ENCODE measurements around the gene MYO1G. TPM values are rescaled to one million over a fixed set of nuclear protein-coding genes. Genes with fewer than 3 reads are reported as not detected.

The MYO1G gene
- total RNA-seq, 1 donor from 2014 or later, result 154 TPM

DNA sequence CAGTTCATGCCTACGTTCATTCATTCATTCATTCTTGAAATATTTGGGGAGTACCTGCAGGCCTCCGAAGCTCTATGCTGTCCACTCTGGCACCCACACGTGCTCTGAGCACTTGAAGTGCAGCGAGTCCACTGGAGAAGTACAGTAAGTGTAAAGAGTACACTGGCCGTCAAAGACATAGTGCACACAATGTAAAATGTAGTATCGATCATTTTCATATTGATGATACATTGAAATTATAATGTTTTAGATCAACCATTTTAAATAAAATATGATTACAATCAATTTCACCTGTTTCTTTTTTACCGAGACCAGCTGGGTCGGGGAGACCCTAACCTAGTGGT, 56.5 kb downstream of the MYO1G start:
- Mint-ChIP-seq H3K27ac (no peak overlapping the region), H3K9me3 (no peaks in the 10 kb centered on the region), H3K4me1 (peaks cover 3% of the 10 kb centered on the region), H3K27me3 (no peaks in the 10 kb centered on the region), H3K36me3 (ENCODE audit: low read depth) (no peaks in the 10 kb centered on the region), H3K4me3 (no peak overlapping the region)
- no peak for DNase-seq
- TF ChIP-seq, protein P1, sequence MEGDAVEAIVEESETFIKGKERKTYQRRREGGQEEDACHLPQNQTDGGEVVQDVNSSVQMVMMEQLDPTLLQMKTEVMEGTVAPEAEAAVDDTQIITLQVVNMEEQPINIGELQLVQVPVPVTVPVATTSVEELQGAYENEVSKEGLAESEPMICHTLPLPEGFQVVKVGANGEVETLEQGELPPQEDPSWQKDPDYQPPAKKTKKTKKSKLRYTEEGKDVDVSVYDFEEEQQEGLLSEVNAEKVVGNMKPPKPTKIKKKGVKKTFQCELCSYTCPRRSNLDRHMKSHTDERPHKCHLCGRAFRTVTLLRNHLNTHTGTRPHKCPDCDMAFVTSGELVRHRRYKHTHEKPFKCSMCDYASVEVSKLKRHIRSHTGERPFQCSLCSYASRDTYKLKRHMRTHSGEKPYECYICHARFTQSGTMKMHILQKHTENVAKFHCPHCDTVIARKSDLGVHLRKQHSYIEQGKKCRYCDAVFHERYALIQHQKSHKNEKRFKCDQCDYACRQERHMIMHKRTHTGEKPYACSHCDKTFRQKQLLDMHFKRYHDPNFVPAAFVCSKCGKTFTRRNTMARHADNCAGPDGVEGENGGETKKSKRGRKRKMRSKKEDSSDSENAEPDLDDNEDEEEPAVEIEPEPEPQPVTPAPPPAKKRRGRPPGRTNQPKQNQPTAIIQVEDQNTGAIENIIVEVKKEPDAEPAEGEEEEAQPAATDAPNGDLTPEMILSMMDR (IDR thresholded peaks at IDR 0.05), result no peak
- intact Hi-C loops (cut with micrococcal nuclease), result loop anchor here (1.0 to 2.0 kb wide), 6 partner anchors 38 to 681 kb away; partner anchors contain the start of genes PPIA and PURB
- CTCF ChIA-PET, result interaction anchor here (0.7 to 4.8 kb wide), 8 partner anchors 41 to 345 kb away, joined by 3 to 23 read pairs (median 4); partner anchors contain the start of gene H2AZ2
- peak; percentile 27 for ATAC-seq (ENCODE audit: low read depth)
- POLR2A ChIA-PET, result interaction anchor here (0.6 kb wide), 2 partner anchors 64 to 73 kb away, joined by 3 read pairs; no protein-coding TSS in a partner anchor

DNA sequence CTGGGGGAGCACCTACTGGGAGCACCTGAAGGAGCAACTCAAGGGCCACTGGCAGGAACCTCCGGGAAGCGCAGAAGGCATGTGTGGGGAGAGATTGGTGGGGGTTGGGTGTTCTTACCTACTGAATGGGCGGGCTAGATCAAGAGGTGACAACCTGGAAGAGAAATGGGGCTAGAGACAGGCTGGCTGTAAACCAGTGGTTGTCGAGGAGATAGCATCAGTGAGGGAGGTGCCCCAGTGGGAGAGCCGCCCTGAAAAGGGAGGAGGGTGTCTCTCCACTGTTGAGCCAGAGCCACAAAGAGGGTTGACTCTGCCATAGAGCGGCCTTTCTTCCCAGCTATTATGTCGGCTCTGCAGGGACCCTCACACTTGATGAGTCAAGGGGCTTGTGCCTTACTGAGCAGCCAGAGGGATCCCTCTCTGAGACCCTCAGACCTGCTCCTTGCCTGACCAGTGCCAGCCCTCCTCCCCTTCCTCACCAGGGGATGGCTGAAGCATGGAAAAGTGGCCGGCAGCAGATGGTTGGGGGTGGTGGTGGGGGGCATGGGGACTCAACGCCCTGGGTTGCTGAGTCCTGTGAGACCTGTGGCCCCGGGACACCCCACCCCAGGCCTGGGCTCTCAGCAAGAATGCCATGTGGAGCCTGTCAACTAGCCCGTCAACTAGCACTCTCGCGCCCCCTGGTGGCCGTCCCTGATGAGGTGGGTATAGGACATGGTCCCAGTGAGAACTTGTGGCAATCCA, 57.0 kb downstream of the MYO1G start:
- ATAC-seq (ENCODE audit: low read depth) (peak; percentile 98), DNase-seq (peak; percentile 89)
- Mint-ChIP-seq H3K9me3 (no peaks in the 10 kb centered on the region), H3K4me3 (no peak overlapping the region), H3K4me1 (peaks cover 3% of the 10 kb centered on the region), H3K36me3 (ENCODE audit: low read depth) (no peaks in the 10 kb centered on the region), H3K27me3 (no peaks in the 10 kb centered on the region), H3K27ac (no peak overlapping the region)
- POLR2A ChIA-PET, result interaction anchor here (0.6 kb wide), 1 partner anchor 64 kb away, joined by 3 read pairs; no protein-coding TSS in a partner anchor
- CTCF ChIA-PET, result interaction anchor here (1.0 to 4.8 kb wide), 10 partner anchors 40 to 345 kb away, joined by 3 to 37 read pairs (median 4); partner anchors contain the start of gene H2AZ2
- TF ChIP-seq, protein P1 (IDR thresholded peaks at IDR 0.05), result no peak
- intact Hi-C loops (cut with micrococcal nuclease), result loop anchor here (1.0 to 2.0 kb wide), 6 partner anchors 37 to 680 kb away; partner anchors contain the start of genes PPIA and PURB

DNA sequence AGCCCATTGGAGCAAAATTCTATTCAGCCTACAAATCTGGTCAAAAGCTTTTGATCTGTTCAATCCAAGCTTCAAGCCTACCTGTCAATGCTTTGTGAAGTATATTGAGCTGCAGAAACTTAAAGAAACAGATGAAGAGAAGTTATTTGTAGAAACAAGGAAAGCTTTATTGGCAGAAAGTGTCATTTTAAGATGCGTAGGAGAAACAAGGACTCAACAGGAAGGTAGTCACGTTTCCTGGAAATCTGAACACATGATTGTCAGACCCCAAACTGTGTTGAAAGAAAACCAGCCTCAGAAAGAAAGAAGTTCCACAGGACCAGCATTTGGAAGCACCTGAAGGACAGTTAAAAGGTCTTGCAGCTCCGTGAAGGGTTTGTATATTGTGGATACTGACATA, 58.7 kb downstream of the MYO1G start:
- H3K27ac Mint-ChIP-seq, result no peak overlapping the region
- no peak overlapping the region for H3K4me3 Mint-ChIP-seq
- CTCF ChIA-PET, result interaction anchor here (0.7 to 4.8 kb wide), 7 partner anchors 15 to 216 kb away, joined by 3 to 37 read pairs (median 4); partner anchors contain the start of gene H2AZ2
- TF ChIP-seq, protein P1 (IDR thresholded peaks at IDR 0.05), result no peak
- H3K36me3 Mint-ChIP-seq (ENCODE audit: low read depth), result no peaks in the 10 kb centered on the region
- no peak for ATAC-seq (ENCODE audit: low read depth)
- H3K27me3 Mint-ChIP-seq, result no peaks in the 10 kb centered on the region
- POLR2A ChIA-PET, result interaction anchor here (0.6 to 1.6 kb wide), 5 partner anchors 12 to 285 kb away, joined by 3 to 8 read pairs (median 3); partner anchors contain the start of gene PURB
- H3K9me3 Mint-ChIP-seq, result no peaks in the 10 kb centered on the region
- DNase-seq, result no peak
- peaks cover 7% of the 10 kb centered on the region for H3K4me1 Mint-ChIP-seq
- intact Hi-C loops (cut with micrococcal nuclease), result no loop called here

DNA sequence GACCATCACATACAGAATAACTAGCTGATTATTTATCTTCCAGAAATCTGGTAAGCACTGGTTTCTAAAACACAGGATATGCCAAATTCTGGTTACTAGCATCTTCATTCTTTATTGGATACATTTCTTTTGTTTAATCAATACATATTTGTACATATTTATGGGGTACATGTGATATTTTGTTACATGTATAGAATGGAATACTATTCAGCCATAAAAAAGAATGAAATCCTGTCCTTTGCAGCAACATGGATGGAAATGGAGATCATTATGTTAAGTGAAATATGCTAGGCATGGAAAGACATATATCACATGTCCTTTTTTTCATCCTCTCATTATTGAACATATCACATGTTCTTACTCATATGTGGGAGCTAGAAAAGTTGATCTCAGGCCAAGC, 60.8 kb downstream of the MYO1G start:
- CTCF ChIA-PET, result interaction anchor here (4.2 to 4.8 kb wide), 2 partner anchors 61 to 218 kb away, joined by 23 to 37 read pairs; no protein-coding TSS in a partner anchor
- ATAC-seq (ENCODE audit: low read depth), result no peak
- peaks cover 14% of the 10 kb centered on the region for H3K4me1 Mint-ChIP-seq
- H3K4me3 Mint-ChIP-seq, result no peak overlapping the region
- no peaks in the 10 kb centered on the region for H3K27me3 Mint-ChIP-seq
- POLR2A ChIA-PET, result interaction anchor here (1.0 kb wide), 1 partner anchor 32 kb away, joined by 3 read pairs; no protein-coding TSS in a partner anchor
- intact Hi-C loops (cut with micrococcal nuclease), result no loop called here
- no peak for DNase-seq
- TF ChIP-seq, protein P1 (IDR thresholded peaks at IDR 0.05), result no peak
- no peaks in the 10 kb centered on the region for H3K36me3 Mint-ChIP-seq (ENCODE audit: low read depth)
- H3K27ac Mint-ChIP-seq, result no peak overlapping the region
- H3K9me3 Mint-ChIP-seq, result no peaks in the 10 kb centered on the region

DNA sequence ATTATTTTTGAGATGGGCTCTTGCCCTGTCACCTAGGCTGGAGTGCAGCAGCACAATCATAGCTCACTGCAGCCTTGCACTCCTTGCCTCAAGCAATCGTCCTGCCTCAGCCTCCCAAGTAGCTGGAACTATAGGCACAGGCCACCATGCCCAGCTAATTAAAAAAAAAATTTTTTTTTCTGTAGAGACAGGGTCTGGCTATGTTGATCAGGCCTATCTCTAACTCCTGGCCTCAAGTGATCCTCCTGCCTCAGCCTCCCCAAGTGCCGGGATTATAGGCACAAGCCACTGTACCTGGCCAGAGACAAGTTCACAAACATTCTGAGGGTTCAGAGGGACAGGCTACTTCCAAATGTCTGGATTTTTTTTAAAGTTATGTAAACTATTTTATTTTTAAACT, 61.4 kb downstream of the MYO1G start:
- Mint-ChIP-seq H3K36me3 (ENCODE audit: low read depth) (no peaks in the 10 kb centered on the region), H3K27me3 (no peaks in the 10 kb centered on the region), H3K9me3 (no peaks in the 10 kb centered on the region), H3K27ac (no peak overlapping the region), H3K4me3 (no peak overlapping the region), H3K4me1 (peaks cover 14% of the 10 kb centered on the region)
- no peak for DNase-seq
- intact Hi-C loops (cut with micrococcal nuclease), result no loop called here
- ChIA-PET CTCF (interaction anchor here (1.4 to 4.2 kb wide), 2 partner anchors 61 to 219 kb away, joined by 3 to 37 read pairs; no protein-coding TSS in a partner anchor), POLR2A (no interaction called here)
- no peak for ATAC-seq (ENCODE audit: low read depth)
- TF ChIP-seq, protein P1 (IDR thresholded peaks at IDR 0.05), result no peak

Data from activated B cell treated with CpG ODN at 0.5 μM for 24 hours (primary cell).